ENCODE results near the gene MCM9. TPM values are rescaled to one million over a fixed set of nuclear protein-coding genes. Genes with fewer than 3 reads are reported as not detected.
"Not testable (repeated sequence)": the region's sequence is repeated elsewhere in the genome, so short reads cannot be mapped to it uniquely, and the experiment has no call there.

Gene MCM9
- total RNA-seq, 4 donors from 2014 or later, result 26.7 to 47.2 (median 35.8) TPM

DNA sequence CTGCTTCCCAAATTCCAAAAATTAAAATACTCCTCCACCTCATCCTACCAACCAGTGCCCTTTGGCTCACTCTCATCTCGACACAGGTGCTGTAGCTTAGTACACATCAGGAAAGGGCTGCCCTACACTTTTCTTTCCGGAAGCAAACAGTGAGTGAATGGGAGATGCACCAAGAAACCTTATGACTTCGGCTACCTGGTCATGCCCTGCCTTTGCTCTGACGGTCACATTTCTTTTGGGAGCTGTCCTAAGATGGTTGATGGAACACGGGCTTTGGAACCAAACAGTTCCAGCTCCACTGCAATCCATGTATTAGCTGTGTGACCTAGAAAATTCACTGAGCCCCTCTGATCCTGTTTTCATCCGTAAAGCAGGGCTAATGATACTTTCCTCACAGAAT, 133.7 kb downstream of the MCM9 start:
- Histone ChIP-seq H3K4me3 (replicated peaks in 1 of 3) (no peak overlapping the region), H3K36me3 (no peaks in the 10 kb centered on the region), H3K9me3 (no peaks in the 10 kb centered on the region), H3K27me3 (no peaks in the 10 kb centered on the region), H3K27ac (no peak overlapping the region), H3K4me1 (peaks cover 0 to 4% of the 10 kb centered on the region in 2 donors)
- no peak for DNase-seq
- TF ChIP-seq, protein P1, sequence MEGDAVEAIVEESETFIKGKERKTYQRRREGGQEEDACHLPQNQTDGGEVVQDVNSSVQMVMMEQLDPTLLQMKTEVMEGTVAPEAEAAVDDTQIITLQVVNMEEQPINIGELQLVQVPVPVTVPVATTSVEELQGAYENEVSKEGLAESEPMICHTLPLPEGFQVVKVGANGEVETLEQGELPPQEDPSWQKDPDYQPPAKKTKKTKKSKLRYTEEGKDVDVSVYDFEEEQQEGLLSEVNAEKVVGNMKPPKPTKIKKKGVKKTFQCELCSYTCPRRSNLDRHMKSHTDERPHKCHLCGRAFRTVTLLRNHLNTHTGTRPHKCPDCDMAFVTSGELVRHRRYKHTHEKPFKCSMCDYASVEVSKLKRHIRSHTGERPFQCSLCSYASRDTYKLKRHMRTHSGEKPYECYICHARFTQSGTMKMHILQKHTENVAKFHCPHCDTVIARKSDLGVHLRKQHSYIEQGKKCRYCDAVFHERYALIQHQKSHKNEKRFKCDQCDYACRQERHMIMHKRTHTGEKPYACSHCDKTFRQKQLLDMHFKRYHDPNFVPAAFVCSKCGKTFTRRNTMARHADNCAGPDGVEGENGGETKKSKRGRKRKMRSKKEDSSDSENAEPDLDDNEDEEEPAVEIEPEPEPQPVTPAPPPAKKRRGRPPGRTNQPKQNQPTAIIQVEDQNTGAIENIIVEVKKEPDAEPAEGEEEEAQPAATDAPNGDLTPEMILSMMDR (IDR thresholded peaks at IDR 0.05), result no peak
- no peak for TF ChIP-seq POLR2A (IDR thresholded peaks at IDR 0.05)
- WGBS, 2 donors, result 94 to 96% methylated on average over 6 of the region's 6 CpGs
- intact Hi-C loops (cut with DNase I), result loop anchor here (10.0 kb wide), 1 partner anchor 516 kb away; no protein-coding TSS in a partner anchor

GRCh38 chr6:118800394-118801071, 134.4 kb downstream of the MCM9 start:
- Histone ChIP-seq H3K36me3 (no peaks in the 10 kb centered on the region), H3K9me3 (no peaks in the 10 kb centered on the region), H3K4me3 (replicated peaks in 1 of 3) (no peak overlapping the region), H3K27ac (no peak overlapping the region), H3K27me3 (no peaks in the 10 kb centered on the region), H3K4me1 (peaks cover 0 to 4% of the 10 kb centered on the region in 2 donors)
- TF ChIP-seq, protein P1 (IDR thresholded peaks at IDR 0.05), result peak; percentile 57 to 93 (median 74)
- no peak for TF ChIP-seq POLR2A (IDR thresholded peaks at IDR 0.05)
- WGBS, 2 donors, result 23 to 26% methylated on average over 17 of the region's 17 CpGs
- peak; percentile 81 to 83 for DNase-seq
- intact Hi-C loops (cut with DNase I), result loop anchor here (10.0 kb wide), 1 partner anchor 516 kb away; no protein-coding TSS in a partner anchor

- peaks cover 0 to 4% of the 10 kb centered on the region in 2 donors for H3K4me1 ChIP-seq
- no peak for TF ChIP-seq POLR2A (IDR thresholded peaks at IDR 0.05)
- TF ChIP-seq, protein P1 (IDR thresholded peaks at IDR 0.05), result no peak
- no peak overlapping the region for H3K27ac ChIP-seq
- H3K36me3 ChIP-seq, result no peaks in the 10 kb centered on the region
- 90 to 93% methylated on average over 4 of the region's 4 CpGs for WGBS, 2 donors
- DNase-seq, result no peak
- H3K27me3 ChIP-seq, result no peaks in the 10 kb centered on the region
- no peak overlapping the region for H3K4me3 ChIP-seq (replicated peaks in 1 of 3)
- H3K9me3 ChIP-seq, result no peaks in the 10 kb centered on the region
- intact Hi-C loops (cut with DNase I), result loop anchor here (10.0 kb wide), 1 partner anchor 515 kb away; no protein-coding TSS in a partner anchor
Measured at GRCh38 chr6:118799826-118800225, 135.1 kb downstream of the MCM9 start.

GRCh38 chr6:118796548-118796947, 138.4 kb downstream of the MCM9 start:
- H3K9me3 ChIP-seq; H3K27me3 ChIP-seq; H3K36me3 ChIP-seq; H3K4me3 ChIP-seq (replicated peaks in 1 of 3); H3K27ac ChIP-seq; H3K4me1 ChIP-seq; intact Hi-C loops (cut with DNase I): not testable (repeated sequence)
- peak; percentile 20 to 32 for DNase-seq
- 80 to 84% methylated on average over 9 of the region's 9 CpGs for WGBS, 2 donors

GRCh38 chr6:118791499-118791898, 143.5 kb downstream of the MCM9 start:
- Histone ChIP-seq H3K4me1 (no peaks in the 10 kb centered on the region), H3K27me3 (no peaks in the 10 kb centered on the region), H3K36me3 (no peaks in the 10 kb centered on the region), H3K4me3 (replicated peaks in 1 of 3) (no peak overlapping the region), H3K9me3 (no peaks in the 10 kb centered on the region), H3K27ac (no peak overlapping the region)
- no peak for TF ChIP-seq POLR2A (IDR thresholded peaks at IDR 0.05)
- TF ChIP-seq, protein P1 (IDR thresholded peaks at IDR 0.05), result no peak
- 91 to 95% methylated on average over 6 of the region's 6 CpGs for WGBS, 2 donors
- no peak for DNase-seq
- intact Hi-C loops (cut with DNase I), result no loop called here
